AG04450 (cell line): Measurements from ENCODE around the gene IRGQ. TPM values are rescaled to one million over a fixed set of nuclear protein-coding genes. Genes with fewer than 3 reads are reported as not detected.

ENCODE experiments used
- CTCF ChIA-PET: fragments of 300-600, 350-600 bp; formaldehyde crosslinking; extraction: SDS; loops from one replicate; lab custom pipeline; 2022; ENCODE audit warnings: antibody characterized with exemption, inconsistent platforms; lab: Charles Lee
- POLR2A ChIA-PET: fragments of 350-600 bp; formaldehyde crosslinking; extraction: SDS; loops from one replicate; lab custom pipeline; 2021; ENCODE audit warnings: antibody characterized with exemption, inconsistent platforms; lab: Yijun Ruan, JAX
- DNase-seq: peaks from one replicate; pipeline ENCODE4 v3.0.0-alpha.2; 2011; ENCODE audit warnings: low read depth, low spot score
- H3K27ac ChIP-seq: one replicate; pipeline ENCODE4 v1.5.1; 2012; ENCODE audit warnings: low read depth, low read length, control low read depth
- H3K27me3 ChIP-seq: one replicate; pipeline ENCODE4 v1.6.0; 2012; ENCODE audit warnings: low read length; ENCODE audit not compliant: control insufficient read depth, insufficient read depth
- H3K4me3 ChIP-seq: 2 replicates; pipeline ENCODE4 v1.5.1; 2011; ENCODE audit warnings: mild to moderate bottlenecking, low read depth, low read length, control low read depth
- H3K9me3 ChIP-seq: 2 replicates; pipeline ENCODE4 v1.5.1; 2012; ENCODE audit warnings: low read length; ENCODE audit not compliant: control insufficient read depth, insufficient read depth
- polyA plus RNA-seq: library from polyadenylated mRNA; depleted of rRNA; stranded (reverse); fragments of >200 nt; gene quantifications from 2 replicates; pipeline ENCODE4 v1.2.3, GENCODE V29; 2011
- TF ChIP-seq, protein P1 (sequence below): IDR thresholded peaks from 2 replicates; pipeline ENCODE4 v1.5.1; 2011; ENCODE audit warnings: low read depth, low read length, control low read depth, inconsistent platforms

Gene IRGQ
- polyA plus RNA-seq, 1 experiment: 11.2 TPM

DNA sequence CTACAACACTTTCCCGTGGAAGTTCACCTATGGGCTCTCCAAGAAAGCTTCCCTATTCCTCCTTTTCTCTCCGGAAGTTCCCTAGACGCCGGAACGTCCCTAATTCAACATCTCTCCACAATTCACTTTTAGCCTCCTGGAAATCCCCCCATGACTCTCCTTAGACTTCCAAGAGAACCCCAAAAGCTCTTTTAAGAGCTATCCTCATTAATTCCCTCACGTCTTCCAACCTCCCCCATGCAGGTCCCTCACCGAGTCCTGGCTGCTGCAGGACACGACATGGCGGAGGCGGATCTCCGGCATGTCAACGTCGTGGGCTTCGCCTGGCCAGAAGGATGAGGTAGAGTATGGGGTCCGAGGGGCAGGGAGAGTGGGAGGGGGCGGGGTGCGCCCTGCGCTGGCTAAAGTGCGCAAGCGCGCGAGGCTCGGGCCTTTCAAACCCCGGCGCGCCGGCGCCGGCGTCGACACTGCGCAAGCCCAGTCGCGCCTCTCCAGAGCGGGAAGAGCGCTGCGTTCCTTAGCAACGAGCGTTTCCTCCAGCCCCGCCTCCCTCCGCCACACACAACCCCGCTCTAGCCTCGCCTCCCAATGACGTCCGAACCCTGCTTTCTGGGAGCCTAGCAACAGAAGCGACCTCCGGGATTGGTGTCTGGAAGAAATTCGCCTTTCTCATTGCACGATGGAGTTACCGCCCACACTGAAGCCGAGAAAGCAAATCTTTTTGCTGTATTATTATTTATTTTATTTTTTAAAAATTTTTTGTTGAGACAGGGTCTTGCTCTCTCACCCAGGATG is 20.6 kb downstream of the IRGQ start, which contains the start of the genes PINLYP and XRCC1:
PINLYP (plus strand) TSS at position 646 of the 795 bp plus-strand sequence. CDS start 1,391 bp downstream, outside the sequence.
XRCC1 (minus strand) TSS at position 372 of the 795 bp plus-strand sequence; CDS start at position 303, 69 bp downstream.
- TF ChIP-seq, protein P1, sequence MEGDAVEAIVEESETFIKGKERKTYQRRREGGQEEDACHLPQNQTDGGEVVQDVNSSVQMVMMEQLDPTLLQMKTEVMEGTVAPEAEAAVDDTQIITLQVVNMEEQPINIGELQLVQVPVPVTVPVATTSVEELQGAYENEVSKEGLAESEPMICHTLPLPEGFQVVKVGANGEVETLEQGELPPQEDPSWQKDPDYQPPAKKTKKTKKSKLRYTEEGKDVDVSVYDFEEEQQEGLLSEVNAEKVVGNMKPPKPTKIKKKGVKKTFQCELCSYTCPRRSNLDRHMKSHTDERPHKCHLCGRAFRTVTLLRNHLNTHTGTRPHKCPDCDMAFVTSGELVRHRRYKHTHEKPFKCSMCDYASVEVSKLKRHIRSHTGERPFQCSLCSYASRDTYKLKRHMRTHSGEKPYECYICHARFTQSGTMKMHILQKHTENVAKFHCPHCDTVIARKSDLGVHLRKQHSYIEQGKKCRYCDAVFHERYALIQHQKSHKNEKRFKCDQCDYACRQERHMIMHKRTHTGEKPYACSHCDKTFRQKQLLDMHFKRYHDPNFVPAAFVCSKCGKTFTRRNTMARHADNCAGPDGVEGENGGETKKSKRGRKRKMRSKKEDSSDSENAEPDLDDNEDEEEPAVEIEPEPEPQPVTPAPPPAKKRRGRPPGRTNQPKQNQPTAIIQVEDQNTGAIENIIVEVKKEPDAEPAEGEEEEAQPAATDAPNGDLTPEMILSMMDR: peak; percentile 6; the same call in 1 of the 2 replicates
- Histone ChIP-seq H3K4me3 (peak within 1 kb of the TSS; percentile 95), H3K27ac (peak within 1 kb of the TSS; percentile 61), H3K9me3 (peaks cover 3% of the 10 kb centered on the region; the same call in 1 of the 2 replicates), H3K27me3 (peaks cover 2% of the 10 kb centered on the region)
- peak; percentile 94 for DNase-seq
- ChIA-PET POLR2A (interaction anchor here (1.1 kb wide), 2 partner anchors 21 to 42 kb away, joined by 3 to 8 read pairs; partner anchors contain the start of genes IRGQ, ZNF575 and ZNF576), CTCF (interaction anchor here (1.3 to 3.0 kb wide), 3 partner anchors 19 to 21 kb away, joined by 3 to 20 read pairs (median 6); partner anchors contain the start of gene ZNF576)

DNA sequence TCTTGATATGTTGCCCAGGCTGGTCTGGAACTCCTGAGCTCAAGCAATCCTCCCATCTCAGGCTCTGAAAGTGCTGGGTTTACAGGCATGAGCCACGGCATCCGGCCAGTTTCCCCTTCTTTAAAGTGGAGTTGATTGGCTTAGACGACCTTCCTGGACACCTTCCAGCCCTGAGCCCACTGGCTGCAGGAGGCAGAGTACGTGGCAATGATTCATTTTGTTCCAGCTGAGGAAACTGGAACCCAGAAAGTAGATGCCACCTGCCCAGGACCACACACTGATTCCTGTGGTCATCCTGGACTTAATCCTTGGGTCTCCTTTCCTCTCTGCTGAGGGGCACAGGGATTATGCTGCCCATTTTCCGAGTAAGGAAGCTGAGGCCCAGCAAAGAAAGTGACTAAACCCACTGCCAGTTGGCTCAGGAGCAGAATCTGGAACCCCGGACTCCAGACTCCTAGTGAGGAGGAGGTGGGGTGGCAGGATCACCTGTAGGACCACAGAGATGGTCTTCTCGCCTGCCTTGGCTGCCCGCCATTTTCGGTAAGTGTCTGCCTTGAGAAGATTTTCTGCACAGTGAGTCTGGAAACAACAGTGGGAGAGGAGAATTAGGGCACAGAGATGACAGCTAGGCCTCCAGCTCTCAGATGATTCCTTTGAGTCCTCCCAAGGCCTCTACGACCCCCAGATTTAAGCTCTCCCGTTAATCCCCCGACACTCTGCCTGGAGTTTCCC is 21.3 kb downstream of the IRGQ start:
- POLR2A ChIA-PET: interaction anchor here (1.1 to 1.2 kb wide), 3 partner anchors 20 to 41 kb away, joined by 3 to 8 read pairs (median 3); partner anchors contain the start of genes IRGQ, ZNF575 and ZNF576
- peak overlapping the region; percentile 61 for H3K27ac ChIP-seq
- DNase-seq: no peak
- H3K27me3 ChIP-seq: peaks cover 2% of the 10 kb centered on the region
- TF ChIP-seq, protein P1: no peak
- peak overlapping the region; percentile 95 for H3K4me3 ChIP-seq
- H3K9me3 ChIP-seq: peaks cover 3% of the 10 kb centered on the region; the same call in 1 of the 2 replicates
- CTCF ChIA-PET: interaction anchor here (1.0 to 3.0 kb wide), 5 partner anchors 20 to 40 kb away, joined by 3 to 20 read pairs (median 4); partner anchors contain the start of gene ZNF576

DNA sequence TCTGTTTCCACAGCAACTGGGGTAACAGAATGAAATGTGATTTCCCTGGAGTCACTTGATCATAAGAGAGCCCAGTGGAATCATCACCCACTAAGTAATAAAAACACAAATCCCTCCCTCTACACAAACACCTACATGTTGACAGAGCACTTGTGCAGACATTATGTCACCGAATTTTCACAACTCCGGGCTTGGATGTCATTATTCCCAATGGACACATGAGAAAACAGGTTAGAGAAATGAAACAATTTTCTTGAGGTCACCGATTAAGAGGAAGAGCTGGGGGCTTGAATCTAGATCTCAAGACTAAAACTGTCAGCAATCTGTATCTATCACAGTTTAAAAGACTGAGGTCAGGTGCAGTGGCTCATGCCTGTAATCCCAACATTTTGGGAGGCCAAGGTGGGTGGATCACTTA is 23.8 kb downstream of the IRGQ start:
- no peak for DNase-seq
- ChIA-PET POLR2A (no interaction called here), CTCF (no interaction called here)
- no peak overlapping the region for H3K27ac ChIP-seq
- no peaks in the 10 kb centered on the region for H3K27me3 ChIP-seq
- TF ChIP-seq, protein P1: no peak
- H3K4me3 ChIP-seq: no peak overlapping the region
- peaks cover 3% of the 10 kb centered on the region; the same call in 1 of the 2 replicates for H3K9me3 ChIP-seq

DNA sequence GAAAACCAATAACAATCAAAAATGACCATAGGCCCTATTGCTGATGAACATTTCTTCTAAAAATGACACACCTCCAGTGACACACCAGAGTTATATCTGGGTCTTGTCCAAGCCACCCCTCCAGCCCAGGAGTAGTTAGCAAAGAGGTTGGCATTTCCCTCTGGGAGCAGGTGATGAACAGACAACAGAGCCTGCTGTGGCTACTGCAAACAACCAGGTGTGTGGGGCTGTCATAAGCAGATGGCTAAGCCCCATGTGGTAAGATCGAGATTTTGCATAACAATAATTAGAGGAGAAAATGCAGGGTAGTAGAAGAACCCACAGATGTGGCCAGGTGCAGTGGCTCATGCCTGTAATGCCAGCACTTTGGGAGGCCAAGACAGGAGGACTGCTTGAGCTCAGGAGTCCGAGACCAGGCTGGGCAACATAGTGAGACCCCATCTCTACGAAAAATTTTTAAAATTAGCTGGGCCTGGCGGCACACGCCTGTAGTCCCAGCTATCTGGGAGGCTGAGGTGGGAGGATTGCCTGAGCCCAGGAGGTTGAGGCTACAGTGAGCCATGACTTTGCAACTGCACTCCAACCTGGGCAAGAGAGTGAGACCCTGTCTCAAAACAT is 25.7 kb downstream of the IRGQ start:
- ChIA-PET CTCF (interaction anchor here (2.0 to 2.2 kb wide), 2 partner anchors 15 to 24 kb away, joined by 11 to 17 read pairs; no protein-coding TSS in a partner anchor), POLR2A (no interaction called here)
- TF ChIP-seq, protein P1: no peak
- Histone ChIP-seq H3K27ac (no peak overlapping the region), H3K27me3 (no peaks in the 10 kb centered on the region), H3K4me3 (no peak overlapping the region), H3K9me3 (no peaks in the 10 kb centered on the region)
- no peak for DNase-seq
